MCF 10A (cell line): ENCODE data around the gene MAGI3. TPM values are rescaled to one million over a fixed set of nuclear protein-coding genes. Genes with fewer than 3 reads are reported as not detected.
A peak's percentile ranks its signal among the peaks of the same experiment; 100 is the strongest.

Experiments
- BruUV-seq: library from RNA; stranded (reverse); fragments of 400-500 nt; replicated peaks from 2 replicates; lab custom pipeline; 2021; lab: Mats Ljungman, UMichigan
- CTCF ChIA-PET: fragments of 300-600 bp; sonication (Branson Sonifier 250); formaldehyde crosslinking; extraction: SDS; loops from one replicate; lab custom pipeline; 2021; ENCODE audit warnings: antibody characterized with exemption, inconsistent platforms; lab: Yijun Ruan, JAX
- POLR2A ChIA-PET: fragments of 300-600, 350-650 bp; sonication (Branson Sonifier 250); formaldehyde crosslinking; extraction: SDS; loops from one replicate; lab custom pipeline; 2020; ENCODE audit warnings: antibody characterized with exemption, inconsistent platforms; lab: Yijun Ruan, JAX
- DNase-seq: peaks from one replicate; pipeline ENCODE4 v3.0.0-alpha.2; 2018; ENCODE audit not compliant: unreplicated experiment
- H3K27ac Mint-ChIP-seq: one replicate; pipeline ENCODE4 v1.8.0; 2022; ENCODE audit warnings: mild to moderate bottlenecking, low read depth, mixed read lengths; ENCODE audit not compliant: unreplicated experiment
- H3K27me3 Mint-ChIP-seq: one replicate; pipeline ENCODE4 v1.8.0; 2022; ENCODE audit warnings: mixed read lengths; ENCODE audit not compliant: insufficient read depth, unreplicated experiment
- H3K36me3 Mint-ChIP-seq: one replicate; pipeline ENCODE4 v1.8.0; 2022; ENCODE audit warnings: mild to moderate bottlenecking, moderate library complexity, mixed read lengths; ENCODE audit not compliant: insufficient read depth, unreplicated experiment
- H3K4me1 Mint-ChIP-seq: one replicate; pipeline ENCODE4 v1.8.0; 2022; ENCODE audit warnings: mixed read lengths; ENCODE audit not compliant: insufficient read depth, unreplicated experiment
- H3K4me3 Mint-ChIP-seq: one replicate; pipeline ENCODE4 v1.8.0; 2022; ENCODE audit warnings: mild to moderate bottlenecking, moderate library complexity, mixed read lengths; ENCODE audit not compliant: unreplicated experiment
- H3K9me3 Mint-ChIP-seq: one replicate; pipeline ENCODE4 v1.8.0; 2022; ENCODE audit warnings: mixed read lengths; ENCODE audit not compliant: unreplicated experiment
- CTCF ChIP-seq: fragments of 200-600 bp; IDR thresholded peaks from one replicate; pipeline ENCODE4 v1.8.0; 2022; ENCODE audit warnings: antibody characterized with exemption, mild to moderate bottlenecking; ENCODE audit not compliant: unreplicated experiment
- intact Hi-C: fragments of 100-400 bp; cut with micrococcal nuclease; formaldehyde crosslinking; loops from 2 replicates; pipeline ENCODE4 v1.14.1; 2022
- total RNA-seq: library from RNA; stranded (reverse); gene quantifications from 2 replicates; pipeline ENCODE4 v1.2.3, GENCODE V29; 2022

The MAGI3 gene
- total RNA-seq, 1 experiment from 2014 or later = 14.3 TPM

GRCh38 chr1:113389359-113389952, 859 bp upstream of the MAGI3 start:
- Mint-ChIP-seq H3K9me3 (no peaks in the 10 kb centered on the region), H3K27me3 (no peaks in the 10 kb centered on the region), H3K4me3 (peak overlapping the region; percentile 93), H3K27ac (peak overlapping the region; percentile 76), H3K4me1 (peaks cover 14% of the 10 kb centered on the region), H3K36me3 (no peaks in the 10 kb centered on the region)
- ChIA-PET POLR2A (interaction anchor here (0.6 to 2.9 kb wide), 38 partner anchors 9 to 771 kb away, joined by 3 to 29 read pairs (median 4); partner anchors contain the start of genes AP4B1, LRIG2 and ST7L), CTCF (interaction anchor here (0.5 to 4.6 kb wide), 8 partner anchors 62 to 277 kb away, joined by 3 to 66 read pairs (median 4); no protein-coding TSS in a partner anchor)
- TSS peak; percentile 56 for BruUV-seq
- DNase-seq = no peak
- intact Hi-C loops = no loop called here
- no peak for TF ChIP-seq CTCF

- Mint-ChIP-seq H3K4me3 (peak overlapping the region; percentile 93), H3K4me1 (peaks cover 17% of the 10 kb centered on the region), H3K9me3 (no peaks in the 10 kb centered on the region), H3K27ac (peak overlapping the region; percentile 73), H3K36me3 (no peaks in the 10 kb centered on the region), H3K27me3 (no peaks in the 10 kb centered on the region)
- intact Hi-C loops = loop anchor here (1.0 to 10.0 kb wide), 7 partner anchors 62 to 374 kb away; no protein-coding TSS in a partner anchor
- ChIA-PET POLR2A (interaction anchor here (0.9 to 3.5 kb wide), 27 partner anchors 11 to 421 kb away, joined by 3 to 53 read pairs (median 4); partner anchors contain the start of genes PHTF1 and RSBN1), CTCF (interaction anchor here (0.6 to 4.6 kb wide), 10 partner anchors 9 to 281 kb away, joined by 3 to 66 read pairs (median 4); no protein-coding TSS in a partner anchor)
- DNase-seq = peak; percentile 72
- BruUV-seq = no TSS peak
- TF ChIP-seq CTCF = no peak
Measured at GRCh38 chr1:113390871-113391648, 745 bp downstream of the MAGI3 start.

GRCh38 chr1:113391649-113392271, 1.4 kb downstream of the MAGI3 start:
- DNase-seq = peak; percentile 61
- no peaks in the 10 kb centered on the region for H3K27me3 Mint-ChIP-seq
- peak overlapping the region; percentile 73 for H3K27ac Mint-ChIP-seq
- intact Hi-C loops = loop anchor here (2.0 to 10.0 kb wide), 6 partner anchors 61 to 373 kb away; no protein-coding TSS in a partner anchor
- CTCF ChIA-PET = interaction anchor here (0.6 to 2.5 kb wide), 10 partner anchors 9 to 281 kb away, joined by 3 to 23 read pairs (median 3); no protein-coding TSS in a partner anchor
- BruUV-seq = TSS peak; percentile 17
- H3K9me3 Mint-ChIP-seq = no peaks in the 10 kb centered on the region
- H3K4me3 Mint-ChIP-seq = peak overlapping the region; percentile 93
- H3K4me1 Mint-ChIP-seq = peaks cover 20% of the 10 kb centered on the region
- POLR2A ChIA-PET = interaction anchor here (0.5 to 3.5 kb wide), 25 partner anchors 10 to 536 kb away, joined by 3 to 53 read pairs (median 4); partner anchors contain the start of genes PHTF1 and RSBN1
- no peaks in the 10 kb centered on the region for H3K36me3 Mint-ChIP-seq
- TF ChIP-seq CTCF = no peak
